ENCODE results near the gene SATL1. TPM values are rescaled to one million over a fixed set of nuclear protein-coding genes. Genes with fewer than 3 reads are reported as not detected.
"Not testable (repeated sequence)": the region's sequence is repeated elsewhere in the genome, so short reads cannot be mapped to it uniquely, and the experiment has no call there.

SATL1 gene
- total RNA-seq (under 1 TPM in 1 of 7 donors, not detected in 6; 0.10 TPM), polyA plus RNA-seq (under 1 TPM in 1 of 2 donors, not detected in 1; 0.02 TPM)
- long read RNA-seq, donor 1, result 0 reads
- long read RNA-seq, donor 2, result 0 reads
- long read RNA-seq, donor 3, result 0 reads

GRCh38 chrX:85243761-85244449, at the start of gene SATL1, which contains the start of gene ZNF711:
TSS of gene SATL1 (minus strand) at chrX:85243779. CDS start at chrX:85108968, 134,811 bp downstream.
TSS of gene ZNF711 (plus strand) at chrX:85243991. CDS start at chrX:85247573, 3,582 bp downstream.
- peak within 1 kb of the TSS in 1 of 2 donors; percentile 29 for H3K27ac ChIP-seq
- TF ChIP-seq EP300 (IDR thresholded peaks at IDR 0.05) (no peak), POLR2A (IDR thresholded peaks at IDR 0.05) (no peak), CTCF (IDR thresholded peaks at IDR 0.05) (no peak)
- WGBS, 3 donors, result 29 to 36% (median 34%) methylated on average over 65 of the region's 65 CpGs
- intact Hi-C loops (cut with DNase I), result no loop called here
- no peaks in the 10 kb centered on the region for H3K27me3 ChIP-seq
- no peaks in the 10 kb centered on the region for H3K9me3 ChIP-seq
- no peaks in the 10 kb centered on the region for H3K36me3 ChIP-seq
- H3K4me3 ChIP-seq, result peak within 1 kb of the TSS; percentile 53
- H3K4me1 ChIP-seq (ENCODE audit: insufficient read depth), result no peaks in the 10 kb centered on the region
- peak; percentile 51 to 71 (median 64) for DNase-seq

- intact Hi-C loops (cut with DNase I), result no loop called here
- Histone ChIP-seq H3K9me3 (no peaks in the 10 kb centered on the region), H3K36me3 (no peaks in the 10 kb centered on the region), H3K4me3 (no peak overlapping the region), H3K27ac (no peak overlapping the region), H3K4me1 (ENCODE audit: insufficient read depth) (no peaks in the 10 kb centered on the region), H3K27me3 (no peaks in the 10 kb centered on the region)
- DNase-seq, result no peak
- WGBS, 3 donors, result 75 to 77% (median 76%) methylated on average over 7 of the region's 7 CpGs
- TF ChIP-seq EP300 (IDR thresholded peaks at IDR 0.05) (no peak), POLR2A (IDR thresholded peaks at IDR 0.05) (no peak), CTCF (IDR thresholded peaks at IDR 0.05) (no peak)
These were observed 45.6 kb upstream of the SATL1 start for GRCh38 chrX:85288992-85289723.

- 85 to 89% (median 88%) methylated on average over 6 of the region's 6 CpGs for WGBS, 3 donors
- DNase-seq; H3K9me3 ChIP-seq; H3K27me3 ChIP-seq; H3K4me3 ChIP-seq; intact Hi-C loops (cut with DNase I); H3K27ac ChIP-seq; H3K4me1 ChIP-seq (ENCODE audit: insufficient read depth); H3K36me3 ChIP-seq: not testable (repeated sequence)
These were observed 41.7 kb upstream of the SATL1 start for GRCh38 chrX:85285286-85285685.

GRCh38 chrX:85244450-85245211, 1.1 kb upstream of the SATL1 start:
- WGBS, 3 donors, result 28 to 38% (median 32%) methylated on average over 41 to 42 of the region's 42 CpGs
- no peak for TF ChIP-seq EP300 (IDR thresholded peaks at IDR 0.05)
- no peak for TF ChIP-seq POLR2A (IDR thresholded peaks at IDR 0.05)
- TF ChIP-seq CTCF (IDR thresholded peaks at IDR 0.05), result no peak
- peak overlapping the region; percentile 53 for H3K4me3 ChIP-seq
- no peaks in the 10 kb centered on the region for H3K36me3 ChIP-seq
- intact Hi-C loops (cut with DNase I), result no loop called here
- H3K4me1 ChIP-seq (ENCODE audit: insufficient read depth), result no peaks in the 10 kb centered on the region
- DNase-seq, result peak in 4 of 5 donors; percentile 10 to 27 (median 16)
- H3K27ac ChIP-seq, result peak overlapping the region in 1 of 2 donors; percentile 29
- no peaks in the 10 kb centered on the region for H3K27me3 ChIP-seq
- no peaks in the 10 kb centered on the region for H3K9me3 ChIP-seq

Measured in ovary (tissue), 10 donors.